IPS-NIHi7 (cell line): ENCODE measurements around the gene RASA3.

Experiments
- DNase-seq: peaks from one replicate; pipeline ENCODE4 v3.0.0; 2012; ENCODE audit warnings: mixed read lengths; ENCODE audit errors: extremely low spot score

The RASA3 gene

GRCh38 chr13:114034481-114034891 is 97.9 kb downstream of the RASA3 start:
- no peak for DNase-seq

- DNase-seq = no peak
Measured at GRCh38 chr13:114033541-114034315, 98.7 kb downstream of the RASA3 start.

- no peak for DNase-seq
Measured at GRCh38 chr13:114032126-114032799, 100.2 kb downstream of the RASA3 start.

DNA sequence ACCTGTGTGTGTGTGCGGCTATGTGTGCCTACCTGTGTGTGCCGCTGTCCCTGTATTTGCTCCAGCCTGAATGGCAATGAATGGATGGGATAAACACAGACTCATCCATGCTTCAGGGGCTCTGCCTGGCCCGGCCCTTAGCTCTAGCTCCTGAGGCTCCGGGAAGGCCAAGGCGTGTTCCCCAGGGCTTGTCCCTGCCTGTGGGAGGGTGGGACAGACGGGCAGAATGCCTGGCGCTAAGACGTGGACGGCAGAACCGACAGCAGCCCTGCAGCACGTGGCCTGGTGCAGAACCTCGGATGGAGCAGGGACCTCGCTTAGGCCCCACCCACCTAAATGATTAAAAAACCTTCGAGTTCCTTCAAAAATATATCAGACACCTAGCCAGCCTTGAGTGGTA is 100.8 kb downstream of the RASA3 start:
- no peak for DNase-seq

GRCh38 chr13:114030666-114031610 is 101.5 kb downstream of the RASA3 start:
- no peak for DNase-seq

- no peak for DNase-seq
Measured at GRCh38 chr13:114029866-114030625, 102.4 kb downstream of the RASA3 start.

- DNase-seq = no peak
Measured at GRCh38 chr13:114027826-114028225, 104.6 kb downstream of the RASA3 start.

- DNase-seq = no peak
Measured at GRCh38 chr13:114027046-114027715, 105.2 kb downstream of the RASA3 start.

GRCh38 chr13:114026481-114026880 is 105.9 kb downstream of the RASA3 start:
- no peak for DNase-seq

- no peak for DNase-seq
Measured at GRCh38 chr13:114025714-114026431, 106.5 kb downstream of the RASA3 start.

DNA sequence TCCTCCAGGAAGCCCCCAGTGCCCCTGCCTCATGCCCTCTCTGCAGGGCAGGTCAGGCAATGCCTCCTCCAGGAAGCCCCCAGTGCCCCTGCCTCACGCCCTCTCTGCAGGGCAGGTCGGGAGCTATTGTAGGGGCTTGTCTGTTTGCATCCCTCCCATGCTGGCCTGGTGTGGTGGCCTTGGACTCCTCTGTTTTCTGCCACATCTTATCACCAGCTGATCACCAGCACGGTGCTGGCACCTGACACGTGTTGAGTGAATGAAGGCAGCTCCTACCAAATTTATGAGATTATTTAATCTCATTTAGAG is 107.1 kb downstream of the RASA3 start:
- DNase-seq = no peak

DNA sequence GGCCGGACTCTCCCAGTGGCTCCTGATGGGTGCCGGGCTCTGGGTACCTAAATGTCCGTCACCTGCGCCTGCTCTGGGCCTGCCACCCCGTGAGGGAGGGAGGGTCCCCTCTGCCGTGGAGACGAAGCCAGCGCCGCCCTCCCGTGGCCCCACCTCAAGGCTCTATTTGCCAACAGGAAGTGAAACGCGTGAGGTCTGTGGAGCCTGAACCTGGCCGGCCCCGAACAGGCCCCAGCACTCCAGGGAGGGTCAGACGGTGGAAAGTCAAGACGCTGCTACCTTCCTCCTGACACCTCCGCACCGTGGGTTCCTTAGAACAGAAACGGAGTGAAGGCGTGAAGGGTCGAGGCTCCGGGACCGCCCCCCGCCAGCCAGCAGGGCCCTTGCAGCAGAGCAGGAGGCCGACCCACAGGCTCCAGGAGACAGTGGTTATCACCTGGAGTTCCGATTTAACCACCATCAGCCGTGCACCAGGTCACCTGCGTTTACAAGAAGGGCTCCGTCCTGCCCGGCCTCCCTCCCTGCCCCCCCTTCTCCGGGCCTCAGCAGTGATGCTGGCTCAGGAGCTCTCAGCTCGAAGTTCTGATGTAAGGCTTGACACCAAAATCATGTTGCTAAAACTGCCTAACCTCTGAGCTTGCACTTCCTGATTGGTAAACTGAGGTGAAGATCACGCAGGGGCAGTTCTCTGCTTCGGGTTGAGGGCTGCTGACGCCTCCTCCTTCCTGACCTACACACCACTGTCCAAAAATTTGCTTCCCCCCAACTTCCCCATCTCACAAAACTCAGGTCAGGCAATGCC is 107.6 kb downstream of the RASA3 start:
- DNase-seq = no peak

DNA sequence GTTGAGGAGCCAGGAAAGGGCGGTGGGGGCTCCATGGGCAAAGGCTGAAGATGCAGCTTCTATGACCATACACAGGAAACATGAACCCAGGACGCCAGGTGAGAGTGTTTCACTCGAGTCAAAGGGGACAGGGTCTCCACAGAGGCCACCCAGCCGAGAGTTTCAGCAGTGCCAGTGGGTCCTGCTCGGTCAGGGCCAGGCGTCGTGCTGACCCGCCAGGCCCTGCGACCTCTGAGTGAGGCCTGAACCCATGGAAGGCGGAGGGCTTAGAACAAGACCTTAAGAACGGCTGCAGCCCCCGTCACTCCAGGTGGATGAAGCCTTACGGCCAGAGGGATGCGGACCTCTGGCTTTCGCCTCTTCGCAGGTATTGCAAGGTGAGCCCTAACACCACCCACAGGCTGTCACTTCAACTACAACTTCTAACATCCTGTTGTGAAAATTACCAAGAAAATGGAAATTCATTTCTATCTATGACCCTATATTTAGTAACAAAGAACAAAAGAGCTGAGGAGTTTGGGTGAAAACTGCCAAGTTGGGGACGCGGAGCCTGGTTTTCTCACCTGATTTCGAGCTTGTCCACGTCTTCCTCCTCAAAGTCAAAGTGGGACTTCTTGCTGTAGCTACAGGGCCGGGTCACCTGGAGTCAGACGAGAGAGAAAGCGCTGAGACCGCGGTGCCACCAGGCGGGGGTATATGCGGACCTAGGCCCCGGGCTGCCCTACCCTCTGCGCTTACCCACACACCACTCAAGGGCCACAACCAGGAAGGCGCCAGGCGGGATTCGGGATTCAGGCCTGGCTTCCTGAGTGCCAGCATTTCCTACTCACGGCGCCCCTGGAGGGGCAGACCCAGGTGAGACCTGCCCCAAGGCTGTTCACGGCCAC is 108.5 kb downstream of the RASA3 start:
- DNase-seq = no peak

DNA sequence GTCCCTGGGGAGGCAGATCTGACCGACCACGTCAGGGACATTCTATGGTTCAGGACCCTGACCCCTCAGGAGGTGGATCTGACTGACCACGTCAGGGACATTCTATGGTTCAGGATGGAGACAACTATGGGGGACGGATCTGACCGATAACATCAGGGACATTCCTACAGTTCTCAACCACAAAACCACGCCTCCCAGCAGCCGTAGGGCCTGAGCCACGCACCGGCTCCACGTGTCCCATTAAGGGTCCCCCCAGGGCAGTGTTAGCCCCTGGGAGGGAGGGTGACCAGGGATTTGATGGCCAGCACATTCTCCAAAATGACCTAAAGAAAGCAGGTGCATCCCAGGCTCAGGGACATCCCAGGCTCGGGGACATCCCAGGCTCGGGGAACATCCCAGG is 109.5 kb downstream of the RASA3 start:
- DNase-seq = no peak

GRCh38 chr13:114022309-114022669 is 110.1 kb downstream of the RASA3 start:
- no peak for DNase-seq

GRCh38 chr13:114021464-114022308 is 110.7 kb downstream of the RASA3 start:
- no peak for DNase-seq

DNA sequence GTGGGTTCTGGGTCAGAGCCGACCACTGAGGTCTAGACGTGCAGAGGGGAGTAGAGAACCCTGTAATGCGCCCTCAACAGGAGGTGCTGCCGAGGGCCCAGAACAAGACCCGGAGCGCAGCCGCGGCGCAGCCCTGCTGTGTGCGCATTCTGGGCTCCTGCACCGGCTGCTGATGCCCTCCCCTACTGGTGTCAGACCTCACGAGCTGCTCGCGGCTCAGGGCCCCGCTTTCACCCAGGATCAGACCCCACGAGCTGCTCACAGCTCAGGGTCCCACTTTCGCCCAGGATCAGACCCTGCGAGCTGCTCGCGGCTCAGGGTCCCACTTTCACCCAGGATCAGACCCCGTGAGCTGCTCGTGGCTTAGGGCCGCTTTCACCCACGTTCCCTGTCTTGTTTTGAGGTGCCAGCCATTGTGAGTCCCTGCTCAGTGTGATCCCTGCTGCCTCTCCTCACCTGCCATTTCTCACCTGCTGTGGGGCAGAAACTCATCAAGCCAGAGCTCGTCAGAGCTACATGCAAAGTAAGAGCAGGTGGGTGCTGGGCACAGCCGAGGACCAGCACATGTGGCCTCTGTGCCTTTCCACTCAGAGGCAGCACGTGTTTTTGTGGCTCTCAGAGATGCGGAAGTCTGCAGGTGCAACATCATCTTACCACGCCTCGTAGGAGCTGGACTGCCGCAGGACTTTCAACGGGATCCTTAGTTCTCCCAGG is 111.5 kb downstream of the RASA3 start:
- DNase-seq = no peak
